Brain pericyte (primary cell): Measurements from ENCODE around the gene GPBAR1.

Experiments
- DNase-seq: peaks from one replicate; pipeline ENCODE4 v3.0.0-alpha.2; 2012; ENCODE audit warnings: low read depth, low spot score

The GPBAR1 gene

GRCh38 chr2:218244665-218245064, 16.1 kb upstream of the GPBAR1 start:
- DNase-seq, result no peak

- DNase-seq, result no peak
Observed at GRCh38 chr2:218245214-218245613, 15.6 kb upstream of the GPBAR1 start.

- DNase-seq, result no peak
Observed at GRCh38 chr2:218249691-218250090, 11.1 kb upstream of the GPBAR1 start.

- DNase-seq, result no peak
Observed at GRCh38 chr2:218252509-218253231, 8.1 kb upstream of the GPBAR1 start.

GRCh38 chr2:218253232-218253625, 7.6 kb upstream of the GPBAR1 start:
- no peak for DNase-seq

- DNase-seq, result no peak
Observed at GRCh38 chr2:218255446-218255845, 5.4 kb upstream of the GPBAR1 start.

- DNase-seq, result no peak
Observed at GRCh38 chr2:218256612-218257350, 4.0 kb upstream of the GPBAR1 start.

- DNase-seq, result no peak
Observed at GRCh38 chr2:218257390-218257981, 3.3 kb upstream of the GPBAR1 start.

GRCh38 chr2:218259099-218259961, 1.5 kb upstream of the GPBAR1 start:
- DNase-seq, result no peak

- no peak for DNase-seq
Observed at GRCh38 chr2:218260166-218260565, 649 bp upstream of the GPBAR1 start.

GRCh38 chr2:218261423-218262236, 815 bp downstream of the GPBAR1 start:
- DNase-seq, result no peak

GRCh38 chr2:218262237-218262600, 1.4 kb downstream of the GPBAR1 start:
- DNase-seq, result no peak

GRCh38 chr2:218262631-218263586, 2.1 kb downstream of the GPBAR1 start:
- DNase-seq, result no peak

GRCh38 chr2:218263817-218264641, 3.2 kb downstream of the GPBAR1 start:
- no peak for DNase-seq

GRCh38 chr2:218264773-218265561, 4.2 kb downstream of the GPBAR1 start:
- no peak for DNase-seq

- no peak for DNase-seq
Observed at GRCh38 chr2:218265626-218266025, 4.8 kb downstream of the GPBAR1 start.

GRCh38 chr2:218266316-218266979, 5.6 kb downstream of the GPBAR1 start:
- no peak for DNase-seq

GRCh38 chr2:218267259-218267658, 6.4 kb downstream of the GPBAR1 start:
- no peak for DNase-seq
